Measurements from ENCODE around the gene BMAL1.

GRCh38 chr11:13386567-13386966, 109.0 kb downstream of the BMAL1 start:
- TF ChIP-seq POLR2AphosphoS5 (IDR thresholded peaks at IDR 0.05; ENCODE audit: low read depth, low read length) (no peak), POLR2A (IDR thresholded peaks at IDR 0.05; ENCODE audit: low read depth, low read length) (no peak), SPI1 (IDR thresholded peaks at IDR 0.05; ENCODE audit: low read depth, low read length) (no peak), TAF1 (IDR thresholded peaks at IDR 0.05; ENCODE audit: low read depth, low read length) (no peak), POU2F2 (IDR thresholded peaks at IDR 0.05; ENCODE audit: low read depth, low read length) (no peak)

Data from GM12891 (cell line).